Nephron (organoid): ENCODE results near the gene ERBB4.

Experiments
- H3K27ac Mint-ChIP-seq, 3 experiments: 2 replicates each; pipeline ENCODE4 v1.8.0; 2020; ENCODE audit warnings: mixed read lengths in 3 of 3, mild to moderate bottlenecking in 2 of 3, moderate library complexity in 1 of 3
- H3K27me3 Mint-ChIP-seq: 2 replicates; pipeline ENCODE4 v1.8.0; 2021; ENCODE audit warnings: low read depth, mild to moderate bottlenecking, moderate library complexity, mixed read lengths
- H3K36me3 Mint-ChIP-seq: 2 replicates; pipeline ENCODE4 v1.8.0; 2020; ENCODE audit warnings: low read depth, mixed read lengths
- H3K4me1 Mint-ChIP-seq: 2 replicates; pipeline ENCODE4 v1.8.0; 2020; ENCODE audit warnings: mixed read lengths
- H3K4me3 Mint-ChIP-seq, 3 experiments: 2 replicates each; pipeline ENCODE4 v1.8.0; 2020; ENCODE audit warnings: mild to moderate bottlenecking in 3 of 3, mixed read lengths in 3 of 3, moderate library complexity in 2 of 3
- H3K9me3 Mint-ChIP-seq: 2 replicates; pipeline ENCODE4 v1.8.0; 2020; ENCODE audit warnings: mixed read lengths
- TF ChIP-seq, protein P1 (sequence below), 3 experiments: fragments of 200-600 bp; sonication (generic); IDR thresholded peaks; one replicate each; pipeline ENCODE4 v1.5.0; 2021; ENCODE audit warnings: antibody characterized with exemption in 3 of 3; ENCODE audit not compliant: unreplicated experiment in 3 of 3

The ERBB4 gene

DNA sequence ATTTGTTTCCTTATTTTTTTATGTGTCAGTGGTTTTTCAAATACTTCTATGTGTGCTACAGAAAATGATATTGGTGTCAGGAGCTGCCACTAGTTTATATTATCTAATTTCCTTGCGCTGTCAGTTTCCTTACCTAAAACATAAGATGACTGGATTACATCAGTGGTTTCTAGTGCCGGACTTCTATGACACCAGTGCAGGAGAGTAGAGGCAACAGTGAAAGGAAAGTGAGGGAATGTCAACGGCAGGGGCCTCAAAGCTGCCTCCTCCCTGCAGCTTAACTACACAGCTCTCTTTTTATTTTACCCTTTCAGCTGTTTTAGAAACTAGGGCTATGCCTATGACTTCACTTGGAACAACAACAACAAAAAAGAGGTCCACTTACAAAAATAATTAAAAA is 6.5 kb downstream of the ERBB4 start:
- H3K4me3 Mint-ChIP-seq, result peak overlapping the region in 1 of 3 experiments; percentile 37
- TF ChIP-seq, protein P1, sequence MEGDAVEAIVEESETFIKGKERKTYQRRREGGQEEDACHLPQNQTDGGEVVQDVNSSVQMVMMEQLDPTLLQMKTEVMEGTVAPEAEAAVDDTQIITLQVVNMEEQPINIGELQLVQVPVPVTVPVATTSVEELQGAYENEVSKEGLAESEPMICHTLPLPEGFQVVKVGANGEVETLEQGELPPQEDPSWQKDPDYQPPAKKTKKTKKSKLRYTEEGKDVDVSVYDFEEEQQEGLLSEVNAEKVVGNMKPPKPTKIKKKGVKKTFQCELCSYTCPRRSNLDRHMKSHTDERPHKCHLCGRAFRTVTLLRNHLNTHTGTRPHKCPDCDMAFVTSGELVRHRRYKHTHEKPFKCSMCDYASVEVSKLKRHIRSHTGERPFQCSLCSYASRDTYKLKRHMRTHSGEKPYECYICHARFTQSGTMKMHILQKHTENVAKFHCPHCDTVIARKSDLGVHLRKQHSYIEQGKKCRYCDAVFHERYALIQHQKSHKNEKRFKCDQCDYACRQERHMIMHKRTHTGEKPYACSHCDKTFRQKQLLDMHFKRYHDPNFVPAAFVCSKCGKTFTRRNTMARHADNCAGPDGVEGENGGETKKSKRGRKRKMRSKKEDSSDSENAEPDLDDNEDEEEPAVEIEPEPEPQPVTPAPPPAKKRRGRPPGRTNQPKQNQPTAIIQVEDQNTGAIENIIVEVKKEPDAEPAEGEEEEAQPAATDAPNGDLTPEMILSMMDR (IDR thresholded peaks at IDR 0.05; ENCODE audit: unreplicated experiment in 3 of 3), result no peak
- H3K9me3 Mint-ChIP-seq, result no peaks in the 10 kb centered on the region
- peaks cover 41% of the 10 kb centered on the region for H3K27me3 Mint-ChIP-seq
- peak overlapping the region in 1 of 3 experiments; percentile 48 for H3K27ac Mint-ChIP-seq
- H3K4me1 Mint-ChIP-seq, result peaks cover 13% of the 10 kb centered on the region
- H3K36me3 Mint-ChIP-seq, result no peaks in the 10 kb centered on the region

DNA sequence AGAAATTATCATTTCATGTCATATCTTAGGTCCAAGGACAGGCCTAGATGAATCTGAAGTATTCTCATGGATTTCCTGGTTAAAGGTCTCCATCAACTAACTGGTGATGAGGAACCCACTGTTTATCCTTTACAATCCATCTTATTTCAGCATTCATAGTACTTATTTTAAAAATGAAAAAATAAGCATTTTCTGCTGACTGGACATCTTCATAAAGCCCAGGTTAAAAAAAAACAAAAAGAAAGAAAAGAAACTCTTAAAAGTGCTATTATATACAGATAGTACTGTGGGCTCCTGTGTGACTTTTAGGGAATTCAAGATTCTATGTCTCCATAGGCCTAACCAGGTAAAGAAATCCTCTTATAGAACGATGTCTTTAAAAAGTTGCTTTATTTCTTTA is 7.1 kb downstream of the ERBB4 start:
- H3K27ac Mint-ChIP-seq, result no peak overlapping the region
- no peak overlapping the region for H3K4me3 Mint-ChIP-seq
- TF ChIP-seq, protein P1 (IDR thresholded peaks at IDR 0.05; ENCODE audit: unreplicated experiment in 3 of 3), result no peak
- peaks cover 35% of the 10 kb centered on the region for H3K27me3 Mint-ChIP-seq
- no peaks in the 10 kb centered on the region for H3K9me3 Mint-ChIP-seq
- peaks cover 8% of the 10 kb centered on the region for H3K4me1 Mint-ChIP-seq
- no peaks in the 10 kb centered on the region for H3K36me3 Mint-ChIP-seq

DNA sequence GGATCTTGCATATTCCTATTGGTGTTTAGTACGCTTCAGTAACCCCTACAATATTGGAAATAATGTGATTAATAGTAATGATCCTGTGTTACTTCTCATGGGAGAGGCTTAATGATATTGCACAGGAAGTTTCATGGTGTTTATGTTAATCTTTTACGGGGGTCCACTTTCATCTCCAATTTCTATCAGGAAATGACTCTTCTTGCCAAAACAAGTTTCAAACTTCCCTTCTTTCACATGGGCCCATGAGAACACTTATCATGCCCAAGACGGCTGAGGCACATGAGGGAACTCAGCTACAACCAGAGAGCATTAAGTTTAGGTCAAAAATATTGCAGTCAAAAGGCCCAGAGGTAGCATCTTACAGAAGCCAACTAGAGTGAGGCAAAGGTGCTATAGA is 7.6 kb downstream of the ERBB4 start:
- Mint-ChIP-seq H3K27ac (no peak overlapping the region), H3K27me3 (peaks cover 30% of the 10 kb centered on the region), H3K36me3 (no peaks in the 10 kb centered on the region), H3K9me3 (no peaks in the 10 kb centered on the region), H3K4me3 (no peak overlapping the region), H3K4me1 (peaks cover 3% of the 10 kb centered on the region)
- TF ChIP-seq, protein P1 (IDR thresholded peaks at IDR 0.05; ENCODE audit: unreplicated experiment in 3 of 3), result no peak

DNA sequence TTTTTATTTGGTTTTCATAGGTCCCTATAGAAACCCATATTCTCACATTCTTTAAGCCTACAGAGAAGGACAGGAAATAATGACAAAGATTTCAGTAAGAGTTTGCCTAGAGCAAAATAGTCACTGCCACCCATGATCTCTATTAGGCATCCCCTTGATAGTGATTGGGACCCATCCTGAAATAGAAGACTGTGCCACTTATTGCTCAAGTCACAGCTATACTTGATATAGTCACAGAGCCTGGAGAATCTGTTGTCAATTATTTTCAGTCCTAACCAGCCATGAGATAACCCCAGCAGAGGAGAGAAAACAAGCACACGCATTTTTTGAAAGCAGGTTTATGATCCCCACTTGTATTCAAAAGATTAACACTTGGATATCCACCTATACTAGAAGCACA is 8.2 kb downstream of the ERBB4 start:
- peaks cover 24% of the 10 kb centered on the region for H3K27me3 Mint-ChIP-seq

DNA sequence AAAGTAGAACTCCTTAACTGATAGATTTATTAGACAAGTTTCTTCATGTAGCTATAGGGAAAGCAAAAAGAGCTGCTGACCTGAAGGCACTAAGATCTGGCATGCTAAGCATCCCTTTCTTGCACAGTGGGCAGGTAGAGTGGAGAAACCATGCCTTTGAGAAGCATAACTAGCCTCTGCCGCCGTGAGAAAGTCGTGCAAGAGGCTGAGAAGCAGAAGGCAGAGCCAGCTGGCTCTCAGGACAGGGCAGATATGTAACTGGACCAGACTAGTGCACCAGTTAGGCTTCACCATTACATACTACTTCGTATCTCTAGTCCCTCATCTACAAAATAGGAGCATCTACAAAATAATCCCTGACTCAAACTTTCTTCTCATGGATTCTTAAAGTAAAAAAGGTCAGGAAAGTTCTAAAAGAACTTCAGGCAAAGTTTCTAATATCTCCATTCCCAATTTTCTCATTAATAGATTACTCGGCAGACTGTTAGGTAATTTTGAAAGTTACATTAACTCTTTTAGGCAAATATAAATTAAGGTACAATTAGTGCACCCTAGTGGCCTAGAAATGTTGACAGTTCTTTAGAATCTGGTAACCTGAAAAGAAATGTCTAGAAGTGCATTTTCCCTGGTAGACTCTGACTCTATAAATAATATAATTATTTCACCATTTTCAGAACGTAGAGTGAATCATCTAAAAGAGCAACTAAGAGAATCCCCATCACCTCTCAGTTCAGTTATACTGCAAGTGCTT is 10.3 kb downstream of the ERBB4 start:
- TF ChIP-seq, protein P1 (IDR thresholded peaks at IDR 0.05; ENCODE audit: unreplicated experiment in 3 of 3), result peak in 1 of 3 experiments; percentile 15

More for the DNA sequence above, 8.2 kb downstream of the ERBB4 start:
- H3K4me1 Mint-ChIP-seq, result no peaks in the 10 kb centered on the region
- TF ChIP-seq, protein P1 (IDR thresholded peaks at IDR 0.05; ENCODE audit: unreplicated experiment in 3 of 3), result no peak
- H3K4me3 Mint-ChIP-seq, result no peak overlapping the region
- H3K27ac Mint-ChIP-seq, result no peak overlapping the region
- H3K9me3 Mint-ChIP-seq, result no peaks in the 10 kb centered on the region
- no peaks in the 10 kb centered on the region for H3K36me3 Mint-ChIP-seq

DNA sequence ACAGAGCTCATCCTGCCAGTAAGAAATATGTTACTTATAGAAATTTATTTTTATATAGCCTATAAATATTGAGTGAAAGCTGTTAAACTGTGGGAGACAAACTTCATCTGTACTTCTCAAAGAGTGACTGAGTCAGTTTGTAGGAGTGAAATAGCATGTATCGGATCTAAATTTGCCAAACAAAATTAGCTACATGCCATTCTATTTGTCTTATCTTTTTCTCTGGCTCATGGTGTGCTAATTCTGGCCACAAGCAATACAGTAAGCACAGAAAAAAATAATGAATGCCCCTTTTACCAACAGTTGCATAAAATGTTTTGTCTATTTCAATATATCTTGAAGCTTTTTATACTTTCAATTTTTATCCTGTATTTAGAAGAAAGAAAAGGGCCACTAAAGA is 12.5 kb downstream of the ERBB4 start:
- Mint-ChIP-seq H3K4me1 (peaks cover 13% of the 10 kb centered on the region), H3K27me3 (peaks cover 7% of the 10 kb centered on the region), H3K4me3 (no peak overlapping the region), H3K9me3 (no peaks in the 10 kb centered on the region), H3K36me3 (no peaks in the 10 kb centered on the region), H3K27ac (no peak overlapping the region)
- TF ChIP-seq, protein P1 (IDR thresholded peaks at IDR 0.05; ENCODE audit: unreplicated experiment in 3 of 3), result no peak

More for the DNA sequence above, 10.3 kb downstream of the ERBB4 start:
- Mint-ChIP-seq H3K4me3 (no peak overlapping the region), H3K27ac (no peak overlapping the region), H3K27me3 (peaks cover 7% of the 10 kb centered on the region), H3K36me3 (no peaks in the 10 kb centered on the region), H3K9me3 (no peaks in the 10 kb centered on the region), H3K4me1 (peaks cover 6% of the 10 kb centered on the region)
